Esophagus (tissue), 2 donors: ENCODE data around the gene CAMK2N1. TPM values are rescaled to one million over a fixed set of nuclear protein-coding genes. Genes with fewer than 3 reads are reported as not detected.

Experiments
- H3K27ac ChIP-seq, 2 donors: one replicate each; pipeline ENCODE4 v1.5.1; 2013; ENCODE audit warnings: low read depth in 2 of 2, mild to moderate bottlenecking in 2 of 2, inconsistent platforms in 1 of 2, low read length in 1 of 2, moderate library complexity in 1 of 2
- H3K27me3 ChIP-seq, 2 donors: one replicate each; pipeline ENCODE4 v1.6.1; 2013; ENCODE audit warnings: low read length in 2 of 2, control low read depth in 1 of 2, mild to moderate bottlenecking in 1 of 2; ENCODE audit not compliant: insufficient read depth in 2 of 2, control insufficient read depth in 1 of 2
- H3K36me3 ChIP-seq, 2 donors: one replicate each; pipeline ENCODE4 v1.6.1; 2013; ENCODE audit warnings: low read length in 1 of 2; ENCODE audit not compliant: control insufficient read depth in 2 of 2, insufficient read depth in 2 of 2
- H3K4me1 ChIP-seq, 2 donors: one replicate each; pipeline ENCODE4 v1.6.1; 2013; ENCODE audit warnings: low read length in 1 of 2; ENCODE audit not compliant: control insufficient read depth in 2 of 2, insufficient read depth in 2 of 2
- H3K4me3 ChIP-seq, 2 donors: one replicate each; pipeline ENCODE4 v1.5.1; 2013; ENCODE audit warnings: low read length in 2 of 2, mild to moderate bottlenecking in 2 of 2, low read depth in 1 of 2, moderate library complexity in 1 of 2
- H3K9me3 ChIP-seq, 2 donors: one replicate each; pipeline ENCODE4 v1.6.1; 2013; ENCODE audit warnings: mild to moderate bottlenecking in 2 of 2, low read depth in 1 of 2, low read length in 1 of 2, moderate library complexity in 1 of 2; ENCODE audit not compliant: control insufficient read depth in 2 of 2, insufficient read depth in 1 of 2
- WGBS, 2 donors: extraction: QIAGEN DNeasy Blood & Tissue Kit; methylation state at CpG; one replicate each; pipeline ENCODE4 v1.1.7; 2013; 5-methylcytosine and 5-hydroxymethylcytosine counted together
- polyA plus RNA-seq, 2 donors: library from polyadenylated mRNA; stranded (reverse); fragments of 200-250 nt; gene quantifications; one replicate each; pipeline ENCODE4 v1.2.3, GENCODE V29; 2013
- donor health status: healthy with polysubstance abuse.
- donor health status: Bipolar disorder and iron deficiency.

Gene CAMK2N1
- polyA plus RNA-seq, 2 donors, result 11.2 to 44.7 TPM

DNA sequence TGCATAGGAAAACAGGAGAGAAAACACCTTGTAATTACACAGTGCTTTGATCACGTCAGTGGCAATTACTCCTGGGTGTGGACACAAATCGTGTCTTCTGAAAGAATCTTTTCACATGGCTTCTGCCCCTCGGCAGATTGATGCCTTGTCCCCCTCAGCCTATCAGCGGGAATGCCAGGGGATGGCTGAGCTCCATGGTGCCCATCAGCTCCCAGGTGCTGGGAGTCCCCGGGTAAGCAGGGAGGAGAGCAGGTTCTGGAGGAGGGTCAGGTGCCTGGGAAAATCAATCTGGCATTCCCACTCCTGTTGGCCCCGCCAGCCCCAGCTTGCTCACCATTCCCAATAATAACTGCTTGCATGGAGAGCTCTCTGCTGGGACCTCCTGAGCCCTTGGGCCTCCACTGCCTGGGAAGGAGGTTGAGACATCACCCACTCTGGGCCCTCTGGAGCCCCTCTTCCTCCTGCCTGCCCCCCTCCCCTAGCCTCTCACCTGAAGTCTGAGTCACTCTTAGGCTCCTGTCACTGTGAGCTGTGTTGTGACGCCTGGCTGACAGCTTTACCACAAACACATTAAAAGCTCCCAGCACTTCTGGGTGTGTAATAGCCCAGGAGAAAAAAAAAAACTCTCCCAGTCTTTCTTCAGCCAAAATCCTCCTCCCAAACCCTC lies 4.9 kb downstream of the CAMK2N1 start:
- no peaks in the 10 kb centered on the region for H3K9me3 ChIP-seq
- H3K36me3 ChIP-seq, result no peaks in the 10 kb centered on the region
- H3K4me1 ChIP-seq, result peaks cover 2 to 11% of the 10 kb centered on the region in 2 donors
- peaks cover 0 to 22% of the 10 kb centered on the region in 2 donors for H3K27me3 ChIP-seq
- 46 to 47% methylated on average over 7 of the region's 7 CpGs for WGBS, 2 donors
- H3K4me3 ChIP-seq, result no peak overlapping the region
- H3K27ac ChIP-seq, result no peak overlapping the region

DNA sequence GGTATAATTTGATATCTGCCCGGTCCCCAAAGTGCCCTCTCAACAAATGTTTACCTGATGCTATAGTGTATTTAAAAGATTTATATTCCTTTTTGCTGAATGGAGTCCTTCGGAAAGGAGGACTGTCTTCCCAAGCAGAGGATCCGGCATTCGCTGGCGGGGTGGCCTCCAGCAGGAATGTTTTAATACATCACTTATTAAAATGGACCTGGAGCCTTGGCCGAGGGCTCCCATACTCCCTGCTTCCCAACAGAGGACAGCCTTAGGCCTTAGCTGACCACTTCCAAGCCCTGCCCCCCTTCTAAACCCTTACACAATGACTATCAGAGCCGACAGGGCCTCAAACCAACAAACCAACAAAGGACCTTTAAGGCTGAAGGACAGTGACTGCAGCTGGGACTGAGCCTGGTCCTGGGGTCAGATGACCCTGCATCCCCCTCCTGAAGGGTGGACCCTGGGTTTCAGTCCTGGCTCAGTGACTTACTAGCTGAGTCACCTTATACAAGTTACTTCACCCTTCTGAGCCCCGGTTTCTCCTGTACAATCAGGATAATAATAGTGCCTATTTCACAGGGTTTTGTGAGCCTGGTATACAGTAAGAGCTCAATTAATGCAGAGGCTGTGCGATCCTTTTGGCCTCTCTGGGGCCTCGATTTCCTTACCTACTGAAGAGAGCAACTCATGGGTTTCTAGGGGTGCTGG lies 5.6 kb downstream of the CAMK2N1 start:
- no peak overlapping the region for H3K27ac ChIP-seq
- no peak overlapping the region for H3K4me3 ChIP-seq
- no peaks in the 10 kb centered on the region for H3K9me3 ChIP-seq
- H3K4me1 ChIP-seq, result peaks cover 2 to 11% of the 10 kb centered on the region in 2 donors
- WGBS, 2 donors, result 65 to 75% methylated on average over 10 of the region's 10 CpGs
- no peaks in the 10 kb centered on the region for H3K36me3 ChIP-seq
- peaks cover 0 to 25% of the 10 kb centered on the region in 2 donors for H3K27me3 ChIP-seq

GRCh38 chr1:20479840-20480239 lies 6.2 kb downstream of the CAMK2N1 start:
- Histone ChIP-seq H3K27me3 (peaks cover 0 to 25% of the 10 kb centered on the region in 2 donors), H3K9me3 (no peaks in the 10 kb centered on the region), H3K27ac (no peak overlapping the region), H3K36me3 (no peaks in the 10 kb centered on the region), H3K4me3 (no peak overlapping the region), H3K4me1 (peaks cover 2 to 9% of the 10 kb centered on the region in 2 donors)
- 81 to 84% methylated on average over 4 of the region's 4 CpGs for WGBS, 2 donors

DNA sequence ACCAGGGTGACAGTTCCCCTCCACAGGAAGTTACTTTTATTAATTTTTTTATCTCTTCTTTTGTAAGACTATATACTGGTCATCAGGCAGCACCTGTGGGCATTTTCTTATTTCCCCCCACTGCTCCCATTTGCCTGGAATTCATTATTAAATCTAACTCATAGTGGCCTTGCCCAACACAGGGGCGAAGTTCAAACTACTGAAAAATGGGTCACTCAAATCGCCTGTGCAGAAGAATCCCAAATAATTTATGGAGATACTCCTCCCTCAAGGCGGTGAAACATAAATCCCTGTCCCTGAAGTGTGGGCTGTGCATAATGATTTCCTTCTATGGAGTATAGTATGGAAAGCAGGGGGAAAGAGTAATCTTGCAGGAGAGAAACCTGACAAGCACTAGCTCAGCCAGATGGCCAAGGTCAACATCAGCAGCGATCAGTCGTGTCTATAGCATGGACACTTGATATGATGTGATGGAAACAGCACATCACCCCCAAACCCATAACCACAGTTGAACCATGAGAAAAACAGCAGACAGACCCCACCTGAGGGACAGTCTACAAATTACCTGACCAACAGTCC lies 7.9 kb downstream of the CAMK2N1 start:
- WGBS, 2 donors, result 71 to 76% methylated on average over 5 of the region's 5 CpGs
- no peak overlapping the region for H3K4me3 ChIP-seq
- no peaks in the 10 kb centered on the region for H3K36me3 ChIP-seq
- H3K27ac ChIP-seq, result no peak overlapping the region
- H3K9me3 ChIP-seq, result no peaks in the 10 kb centered on the region
- peaks cover 0 to 17% of the 10 kb centered on the region in 2 donors for H3K27me3 ChIP-seq
- no peaks in the 10 kb centered on the region for H3K4me1 ChIP-seq

- H3K4me3 ChIP-seq, result no peak overlapping the region
- WGBS, 2 donors, result 45 to 50% methylated on average over 10 of the region's 10 CpGs
- H3K4me1 ChIP-seq, result no peaks in the 10 kb centered on the region
- no peak overlapping the region for H3K27ac ChIP-seq
- no peaks in the 10 kb centered on the region for H3K9me3 ChIP-seq
- H3K36me3 ChIP-seq, result no peaks in the 10 kb centered on the region
- H3K27me3 ChIP-seq, result peaks cover 0 to 17% of the 10 kb centered on the region in 2 donors
These were observed 8.5 kb downstream of the CAMK2N1 start for GRCh38 chr1:20477348-20478056.

DNA sequence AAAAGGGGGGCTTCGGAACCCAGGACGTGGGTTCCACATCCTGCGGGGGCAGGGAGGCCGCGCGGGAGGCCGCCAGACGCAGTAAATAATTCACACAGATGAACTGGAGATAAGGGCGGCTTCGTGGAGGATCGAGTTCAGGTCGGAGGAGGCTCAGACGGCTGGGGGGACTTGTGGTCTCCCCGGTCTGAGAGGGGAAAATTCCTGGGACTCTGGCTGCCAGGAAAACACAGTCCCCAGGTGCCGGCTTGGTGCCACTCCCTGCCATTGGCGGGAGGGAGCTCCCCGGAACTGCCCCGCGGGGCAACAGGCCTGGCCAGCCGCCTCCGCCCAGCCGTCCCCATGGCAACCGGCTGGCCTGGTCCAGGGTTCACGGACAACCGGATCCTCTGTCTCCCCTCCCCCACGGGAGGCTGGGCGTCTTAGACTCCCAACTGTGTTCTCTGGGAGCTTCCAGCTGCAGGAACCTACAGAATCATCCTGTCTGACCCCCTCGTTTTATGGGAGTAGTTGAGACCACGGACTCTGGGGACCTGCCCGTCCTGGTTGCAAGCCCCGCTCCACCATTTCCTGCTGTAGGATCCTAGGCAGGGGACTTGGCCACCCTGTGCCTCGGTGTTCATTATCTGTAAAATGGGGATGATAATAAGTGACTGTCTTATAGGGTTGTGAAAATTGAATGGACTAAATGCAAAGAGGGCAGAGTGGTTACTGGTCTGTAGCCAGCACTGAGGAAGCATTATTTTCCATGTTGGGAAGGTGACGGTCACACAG lies 9.6 kb downstream of the CAMK2N1 start:
- Histone ChIP-seq H3K9me3 (no peaks in the 10 kb centered on the region), H3K27me3 (peaks cover 0 to 17% of the 10 kb centered on the region in 2 donors), H3K27ac (no peak overlapping the region), H3K36me3 (no peaks in the 10 kb centered on the region), H3K4me3 (no peak overlapping the region), H3K4me1 (no peaks in the 10 kb centered on the region)
- 14 to 15% methylated on average over 33 of the region's 33 CpGs for WGBS, 2 donors

GRCh38 chr1:20474996-20475395 lies 11.0 kb downstream of the CAMK2N1 start:
- no peaks in the 10 kb centered on the region for H3K9me3 ChIP-seq
- no peak overlapping the region for H3K4me3 ChIP-seq
- H3K27ac ChIP-seq, result no peak overlapping the region
- no peaks in the 10 kb centered on the region for H3K36me3 ChIP-seq
- 53 to 58% methylated on average over 7 of the region's 7 CpGs for WGBS, 2 donors
- no peaks in the 10 kb centered on the region for H3K4me1 ChIP-seq
- H3K27me3 ChIP-seq, result peaks cover 0 to 17% of the 10 kb centered on the region in 2 donors

DNA sequence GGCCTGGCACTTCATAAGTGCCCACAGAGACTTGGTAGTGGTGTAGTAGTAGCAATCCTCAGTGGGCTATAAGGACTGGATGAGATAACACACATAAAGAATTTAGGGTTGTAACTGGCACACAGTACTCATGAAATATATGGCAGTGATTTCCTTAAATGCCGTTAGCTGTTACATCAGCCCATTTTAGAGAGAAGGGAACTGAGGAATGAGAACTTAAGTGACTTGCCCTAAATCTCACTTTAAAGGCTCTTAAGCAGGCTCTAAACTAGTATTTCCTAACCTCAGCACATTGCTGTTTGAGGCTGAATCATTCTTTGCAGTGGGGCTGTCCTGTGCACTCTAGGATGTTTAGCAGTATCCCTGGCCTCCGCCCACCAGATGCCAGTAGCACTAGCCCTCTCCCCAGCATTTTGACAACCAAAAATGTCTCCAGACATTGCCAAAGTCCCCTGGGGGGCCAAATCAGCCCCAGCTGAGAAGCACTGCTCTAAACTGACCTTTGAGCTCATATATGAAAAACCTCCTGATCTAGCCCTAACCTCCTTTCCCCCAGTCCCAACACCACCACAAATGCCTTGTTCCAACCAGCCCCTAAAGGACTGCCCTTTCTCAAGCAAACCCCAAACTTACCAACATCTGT lies 11.6 kb downstream of the CAMK2N1 start:
- 85 to 87% methylated on average over 2 of the region's 2 CpGs for WGBS, 2 donors
- Histone ChIP-seq H3K4me1 (no peaks in the 10 kb centered on the region), H3K9me3 (no peaks in the 10 kb centered on the region), H3K27ac (no peak overlapping the region), H3K4me3 (no peak overlapping the region), H3K36me3 (no peaks in the 10 kb centered on the region), H3K27me3 (peaks cover 0 to 17% of the 10 kb centered on the region in 2 donors)
